Stimulated activated CD4-positive, alpha-beta T cell treated with anti-CD3 and anti-CD28 coated beads, TNF-alpha, amount 100 ng/mL, for 48 hours (primary cell): ENCODE results near the gene RPL35A.
"Not testable (repeated sequence)": the region's sequence is repeated elsewhere in the genome, so short reads cannot be mapped to it uniquely, and the experiment has no call there.

Experiments
- DNase-seq, 3 donors: peaks; one replicate each; pipeline ENCODE4 v3.0.0-alpha.2; 2020; ENCODE audit warnings: low read depth in 3 of 3

RPL35A gene

GRCh38 chr3:197952440-197952839 lies 2.5 kb downstream of the RPL35A start:
- DNase-seq = no peak

GRCh38 chr3:197953325-197953724 lies 3.3 kb downstream of the RPL35A start:
- DNase-seq = no peak

DNA sequence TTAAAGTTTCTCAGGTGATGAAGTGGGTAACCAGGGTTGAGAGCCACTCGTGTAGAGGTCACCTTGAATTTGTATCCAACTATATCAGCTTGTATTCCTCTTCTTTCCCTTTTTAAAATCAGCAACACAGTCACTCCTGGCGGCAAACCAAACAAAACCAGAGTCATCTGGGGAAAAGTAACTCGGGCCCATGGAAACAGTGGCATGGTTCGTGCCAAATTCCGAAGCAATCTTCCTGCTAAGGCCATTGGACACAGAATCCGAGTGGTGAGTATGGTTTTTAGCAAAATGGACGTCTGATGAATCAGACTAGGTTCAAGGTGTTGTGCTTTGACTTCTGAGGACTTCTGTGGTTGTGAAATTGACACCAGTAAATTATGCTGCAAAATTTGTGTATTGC lies 3.9 kb downstream of the RPL35A start:
- no peak for DNase-seq

- DNase-seq = no peak
Observed at GRCh38 chr3:197955892-197956477, 6.0 kb downstream of the RPL35A start.

DNA sequence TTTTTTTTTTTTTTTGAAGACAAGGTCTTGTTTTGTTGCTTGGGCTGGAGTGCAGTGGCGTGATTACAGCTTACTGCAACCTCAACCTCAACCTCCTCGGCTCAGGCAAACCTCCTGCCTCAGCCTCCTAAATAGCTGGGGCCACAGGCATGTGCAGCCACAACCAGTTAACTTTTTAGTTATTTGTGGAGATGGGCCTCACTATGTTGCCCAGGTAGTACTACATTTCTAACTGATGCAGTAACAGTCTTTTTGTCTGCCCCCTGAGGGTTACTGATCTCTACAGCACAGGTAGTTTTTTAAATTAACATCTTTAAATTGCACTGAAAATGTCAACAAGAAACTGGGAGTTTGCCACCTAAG lies 6.6 kb downstream of the RPL35A start:
- no peak for DNase-seq

- DNase-seq = no peak
Observed at GRCh38 chr3:197957790-197958133, 7.8 kb downstream of the RPL35A start.

DNA sequence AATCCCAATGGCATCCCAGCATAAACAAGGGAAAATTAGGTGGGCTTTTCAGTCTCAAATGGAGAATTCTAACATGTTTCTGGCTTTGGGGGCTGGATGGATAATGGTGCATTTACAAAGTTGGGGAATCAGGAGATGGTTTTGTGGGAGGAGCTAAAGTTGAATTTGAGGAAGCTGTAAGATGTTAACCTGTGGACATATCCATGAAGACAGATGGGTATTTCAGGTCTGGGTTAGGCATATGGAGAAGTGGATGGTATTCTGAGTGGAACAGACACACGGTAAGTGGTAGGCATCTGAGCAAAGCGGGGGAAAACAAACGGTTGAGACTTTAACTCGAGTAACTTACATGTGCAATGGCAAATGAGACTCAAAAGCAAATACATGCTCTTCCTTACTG lies 8.4 kb downstream of the RPL35A start:
- DNase-seq = no peak

DNA sequence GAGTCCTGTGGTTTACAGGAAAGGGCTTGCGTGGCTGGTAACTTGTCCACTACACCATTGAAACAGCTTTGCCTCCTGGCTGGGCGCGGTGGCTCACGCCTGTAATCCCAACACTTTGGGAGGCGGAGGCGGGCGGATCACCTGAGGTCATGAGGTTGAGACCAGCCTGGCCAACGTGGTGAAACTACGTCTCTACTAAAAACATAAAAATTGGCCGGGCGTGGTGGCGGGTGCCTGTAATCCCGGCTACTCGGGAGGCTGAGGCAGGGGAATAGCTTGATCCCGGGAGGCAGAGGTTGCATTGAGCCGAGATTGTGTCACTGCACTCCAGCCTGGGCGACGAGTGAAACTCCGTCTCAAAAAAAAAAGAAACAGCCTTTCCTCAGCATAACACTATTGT lies 8.9 kb downstream of the RPL35A start:
- DNase-seq = not testable (repeated sequence)

GRCh38 chr3:197959500-197959890 lies 9.5 kb downstream of the RPL35A start:
- DNase-seq = no peak

- DNase-seq = peak; percentile 88 to 96 (median 94)
Observed at GRCh38 chr3:197959891-197960693, 10.1 kb downstream of the RPL35A start, which contains the start of gene LMLN. Gene LMLN, plus strand, starts transcription at chr3:197960217. Its CDS starts 29 bp downstream, at chr3:197960246.

GRCh38 chr3:197960694-197961581 lies 10.9 kb downstream of the RPL35A start:
- DNase-seq = peak in 1 of 3 donors; percentile 52

DNA sequence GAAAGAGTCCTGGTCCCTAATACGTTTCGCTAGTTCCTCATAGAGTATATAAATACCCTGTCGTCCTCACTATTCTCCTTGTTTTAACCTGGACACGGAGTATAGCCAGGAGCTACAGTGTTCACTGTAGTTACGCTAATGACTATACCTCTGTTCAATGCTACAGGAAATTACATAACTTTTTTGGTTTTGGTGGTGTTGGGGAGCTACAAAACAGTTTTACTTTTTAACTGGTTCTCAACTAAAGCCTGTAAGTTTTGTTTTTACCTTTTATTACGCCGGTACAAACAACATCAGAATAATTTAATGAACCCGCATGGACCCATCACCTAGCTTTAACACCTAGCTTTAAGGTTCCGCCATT lies 11.6 kb downstream of the RPL35A start:
- no peak for DNase-seq

- DNase-seq = no peak
Observed at GRCh38 chr3:197963019-197963637, 13.1 kb downstream of the RPL35A start.

DNA sequence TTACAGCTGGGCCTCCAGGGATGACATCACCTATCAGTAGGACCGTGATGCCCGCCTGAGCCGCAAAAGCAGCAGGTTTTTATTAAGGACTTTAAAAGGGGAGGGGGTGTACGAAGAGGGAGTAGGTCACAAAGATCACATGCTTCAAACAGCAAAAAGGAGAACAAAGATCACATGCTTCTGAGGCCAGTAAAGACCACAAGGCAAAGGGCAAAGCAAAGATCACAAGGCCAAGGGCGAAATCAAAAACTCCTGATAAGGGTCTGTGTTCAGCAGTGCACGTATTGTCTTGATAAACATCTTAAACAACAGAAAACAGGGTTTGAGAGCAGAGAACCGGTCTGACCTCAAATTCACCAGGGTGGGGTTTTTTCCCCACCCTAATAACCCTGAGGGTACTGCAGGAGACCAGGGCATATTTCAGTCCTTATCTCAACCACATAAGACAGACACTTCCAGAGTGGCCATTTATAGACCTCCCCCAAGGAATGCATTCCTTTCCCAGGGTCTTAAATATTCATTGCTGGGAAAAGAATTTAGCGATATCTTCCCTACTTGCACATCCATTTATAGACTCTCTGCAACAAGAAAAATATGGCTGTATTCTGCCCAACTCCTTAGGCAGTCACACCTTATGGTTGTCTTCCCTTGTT lies 17.5 kb downstream of the RPL35A start:
- not testable (repeated sequence) for DNase-seq

DNA sequence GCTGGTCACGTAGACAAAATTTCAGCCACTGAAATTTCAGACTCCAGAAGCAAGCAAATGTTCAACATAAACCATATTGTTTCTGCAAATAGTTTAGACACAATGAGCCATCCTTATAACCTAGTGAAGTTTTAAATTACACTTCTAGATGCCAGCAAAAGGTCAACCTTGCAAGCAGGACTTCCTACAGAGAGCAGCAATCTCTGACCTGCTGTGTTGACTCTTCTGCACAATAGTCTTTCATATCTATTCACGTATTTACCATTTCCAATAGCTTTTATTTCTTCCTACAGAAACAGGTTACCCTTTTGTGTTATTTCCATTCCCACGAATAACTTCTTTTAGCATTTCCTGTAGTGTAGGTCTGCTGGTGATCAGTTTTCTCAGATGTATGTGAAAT lies 20.6 kb downstream of the RPL35A start:
- DNase-seq = no peak

- no peak for DNase-seq
Observed at GRCh38 chr3:197974016-197974415, 24.0 kb downstream of the RPL35A start.

DNA sequence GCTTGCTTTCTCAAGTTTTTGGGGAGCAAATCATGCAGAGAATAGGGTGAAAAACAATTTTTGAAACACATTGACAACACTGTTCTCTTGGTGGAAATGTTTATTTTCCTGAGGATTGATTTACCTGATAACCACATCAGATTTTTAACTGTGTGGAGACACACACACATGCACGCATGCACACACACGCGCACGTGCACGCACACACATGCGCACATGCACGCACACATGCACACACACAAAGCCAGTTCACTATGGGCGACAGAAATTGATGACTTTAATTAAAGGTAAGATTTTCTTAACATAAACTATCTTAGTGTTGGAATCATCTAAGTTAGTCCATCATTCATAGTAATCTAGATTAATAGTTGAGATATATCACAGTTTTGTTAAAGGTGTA lies 25.3 kb downstream of the RPL35A start:
- DNase-seq = no peak

DNA sequence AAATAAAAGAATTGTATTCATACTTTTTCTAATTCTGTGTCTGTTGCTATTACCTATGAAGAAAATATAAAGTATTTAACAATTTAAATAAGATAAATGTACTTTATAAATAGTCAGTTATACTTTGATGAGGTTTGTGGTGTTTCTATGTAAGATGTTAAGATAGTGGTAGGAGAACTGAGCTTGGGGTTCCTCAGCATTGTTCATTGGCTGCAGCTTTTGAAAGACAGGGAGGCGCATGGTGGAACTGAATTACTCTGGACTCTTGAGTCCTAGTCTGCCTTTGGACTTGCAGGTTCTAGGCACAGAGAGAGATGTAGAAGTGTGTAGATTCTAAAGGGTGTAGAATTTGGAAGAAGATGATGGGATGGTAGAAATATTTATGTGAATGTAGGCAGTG lies 33.1 kb downstream of the RPL35A start:
- DNase-seq = no peak

GRCh38 chr3:197989651-197990050 lies 39.7 kb downstream of the RPL35A start:
- no peak for DNase-seq

DNA sequence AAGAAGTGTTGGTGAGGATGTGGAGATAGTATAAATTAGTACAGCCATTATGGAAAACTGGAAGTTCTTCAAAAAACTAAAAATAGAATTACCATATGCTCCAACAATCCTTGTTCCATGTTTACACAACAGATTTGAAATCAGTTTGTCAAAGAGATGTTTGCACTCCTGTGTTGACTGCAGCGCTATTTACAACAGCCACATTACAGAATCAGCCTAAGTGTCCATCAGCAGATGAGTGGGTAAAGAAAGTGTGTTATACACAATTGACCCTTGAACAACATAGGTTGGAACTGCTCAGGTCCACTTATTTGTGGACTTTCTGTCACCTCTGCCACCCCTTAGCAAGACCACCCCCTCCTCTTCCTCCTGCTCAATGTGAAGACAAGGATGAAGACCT lies 44.7 kb downstream of the RPL35A start:
- no peak for DNase-seq

DNA sequence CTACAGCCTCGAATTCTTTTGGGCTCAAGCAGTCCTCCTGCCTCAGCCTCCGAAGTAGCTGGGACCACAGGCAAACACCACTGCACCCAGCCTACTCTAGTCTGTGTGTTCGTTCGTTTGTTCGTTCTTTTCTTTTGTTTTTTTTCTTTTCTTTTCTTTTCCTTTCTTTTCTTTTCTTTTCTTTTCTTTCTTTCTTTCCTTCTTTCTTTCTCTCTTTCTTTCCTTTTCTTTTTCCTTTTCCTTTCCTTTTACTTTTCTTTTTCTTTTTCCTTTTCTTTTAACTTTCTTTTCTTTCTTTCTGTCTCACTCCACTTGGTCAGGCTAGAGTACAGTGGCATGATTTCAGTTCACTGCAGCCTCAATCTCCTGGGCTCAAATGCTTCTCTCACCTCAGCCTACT lies 46.9 kb downstream of the RPL35A start:
- DNase-seq = no peak

- DNase-seq = no peak
Observed at GRCh38 chr3:197997936-197998335, 47.9 kb downstream of the RPL35A start.
